ENCODE measurements around the gene NPHP3.

GRCh38 chr3:132730891-132731580 is 8.8 kb upstream of the NPHP3 start:
- no peak for TF ChIP-seq POLR2AphosphoS5 (IDR thresholded peaks at IDR 0.05; ENCODE audit: low read depth, low read length)
- TF ChIP-seq, protein P1, sequence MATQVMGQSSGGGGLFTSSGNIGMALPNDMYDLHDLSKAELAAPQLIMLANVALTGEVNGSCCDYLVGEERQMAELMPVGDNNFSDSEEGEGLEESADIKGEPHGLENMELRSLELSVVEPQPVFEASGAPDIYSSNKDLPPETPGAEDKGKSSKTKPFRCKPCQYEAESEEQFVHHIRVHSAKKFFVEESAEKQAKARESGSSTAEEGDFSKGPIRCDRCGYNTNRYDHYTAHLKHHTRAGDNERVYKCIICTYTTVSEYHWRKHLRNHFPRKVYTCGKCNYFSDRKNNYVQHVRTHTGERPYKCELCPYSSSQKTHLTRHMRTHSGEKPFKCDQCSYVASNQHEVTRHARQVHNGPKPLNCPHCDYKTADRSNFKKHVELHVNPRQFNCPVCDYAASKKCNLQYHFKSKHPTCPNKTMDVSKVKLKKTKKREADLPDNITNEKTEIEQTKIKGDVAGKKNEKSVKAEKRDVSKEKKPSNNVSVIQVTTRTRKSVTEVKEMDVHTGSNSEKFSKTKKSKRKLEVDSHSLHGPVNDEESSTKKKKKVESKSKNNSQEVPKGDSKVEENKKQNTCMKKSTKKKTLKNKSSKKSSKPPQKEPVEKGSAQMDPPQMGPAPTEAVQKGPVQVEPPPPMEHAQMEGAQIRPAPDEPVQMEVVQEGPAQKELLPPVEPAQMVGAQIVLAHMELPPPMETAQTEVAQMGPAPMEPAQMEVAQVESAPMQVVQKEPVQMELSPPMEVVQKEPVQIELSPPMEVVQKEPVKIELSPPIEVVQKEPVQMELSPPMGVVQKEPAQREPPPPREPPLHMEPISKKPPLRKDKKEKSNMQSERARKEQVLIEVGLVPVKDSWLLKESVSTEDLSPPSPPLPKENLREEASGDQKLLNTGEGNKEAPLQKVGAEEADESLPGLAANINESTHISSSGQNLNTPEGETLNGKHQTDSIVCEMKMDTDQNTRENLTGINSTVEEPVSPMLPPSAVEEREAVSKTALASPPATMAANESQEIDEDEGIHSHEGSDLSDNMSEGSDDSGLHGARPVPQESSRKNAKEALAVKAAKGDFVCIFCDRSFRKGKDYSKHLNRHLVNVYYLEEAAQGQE (IDR thresholded peaks at IDR 0.05; ENCODE audit: insufficient read depth in 1 of 2, low read depth in 2 of 2, low read length in 2 of 2): no peak
- no peak for TF ChIP-seq SIN3A (IDR thresholded peaks at IDR 0.05; ENCODE audit: borderline replicate concordance, insufficient read depth, low read length)
- no peak for TF ChIP-seq TAF1 (IDR thresholded peaks at IDR 0.05; ENCODE audit: borderline replicate concordance, insufficient read depth, low read length)
- no peak for TF ChIP-seq FOXP2 (optimal IDR thresholded peaks at IDR 0.05; ENCODE audit: borderline replicate concordance, extremely low read depth, extremely low read length, insufficient read depth)

Data from PFSK-1 (cell line).